HG03439 (cell line): ENCODE results near the gene PAK1.
"Not testable (repeated sequence)": the region's sequence is repeated elsewhere in the genome, so short reads cannot be mapped to it uniquely, and the experiment has no call there.

Experiments used
- ATAC-seq: cut with Tn5 transposase; IDR thresholded peaks from one replicate; pipeline ENCODE4 v1.9.1; 2021; ENCODE audit warnings: mild to moderate bottlenecking, moderate library complexity; ENCODE audit not compliant: unreplicated experiment

The PAK1 gene

GRCh38 chr11:77312107-77312506 is 161.8 kb downstream of the PAK1 start:
- no peak for ATAC-seq

GRCh38 chr11:77311701-77312100 is 162.2 kb downstream of the PAK1 start:
- ATAC-seq = no peak

- ATAC-seq = no peak
Measured at GRCh38 chr11:77310721-77311120, 163.2 kb downstream of the PAK1 start.

GRCh38 chr11:77309401-77310085 is 164.4 kb downstream of the PAK1 start:
- ATAC-seq = no peak

GRCh38 chr11:77308838-77309237 is 165.1 kb downstream of the PAK1 start:
- ATAC-seq = no peak

- ATAC-seq = no peak
Measured at GRCh38 chr11:77303328-77303727, 170.6 kb downstream of the PAK1 start.

GRCh38 chr11:77302752-77303151 is 171.1 kb downstream of the PAK1 start:
- ATAC-seq = no peak

GRCh38 chr11:77301510-77301909 is 172.4 kb downstream of the PAK1 start, which contains the start of gene GDPD4:
TSS of gene GDPD4 (minus strand) at chr11:77301686. CDS start at chr11:77285137, 16,549 bp downstream.
- no peak for ATAC-seq

- no peak for ATAC-seq
Measured at GRCh38 chr11:77300695-77301094, 173.2 kb downstream of the PAK1 start.

GRCh38 chr11:77300028-77300427 is 173.9 kb downstream of the PAK1 start:
- ATAC-seq = not testable (repeated sequence)

GRCh38 chr11:77299528-77299993 is 174.3 kb downstream of the PAK1 start:
- ATAC-seq = no peak

- ATAC-seq = no peak
Measured at GRCh38 chr11:77294040-77294439, 179.9 kb downstream of the PAK1 start.

GRCh38 chr11:77289737-77290136 is 184.2 kb downstream of the PAK1 start:
- ATAC-seq = no peak

- ATAC-seq = no peak
Measured at GRCh38 chr11:77287615-77288273, 186.2 kb downstream of the PAK1 start.

GRCh38 chr11:77287136-77287535 is 186.8 kb downstream of the PAK1 start:
- ATAC-seq = no peak

- ATAC-seq = no peak
Measured at GRCh38 chr11:77284476-77285468, 189.1 kb downstream of the PAK1 start.

GRCh38 chr11:77283101-77283500 is 190.8 kb downstream of the PAK1 start:
- ATAC-seq = no peak

- no peak for ATAC-seq
Measured at GRCh38 chr11:77278595-77279506, 195.0 kb downstream of the PAK1 start.

GRCh38 chr11:77276271-77276670 is 197.6 kb downstream of the PAK1 start:
- no peak for ATAC-seq
